Keratinocyte (primary cell): ENCODE results near the gene CDC34. TPM values are rescaled to one million over a fixed set of nuclear protein-coding genes. Genes with fewer than 3 reads are reported as not detected.
A peak's percentile ranks its signal among the peaks of the same experiment; 100 is the strongest.

ENCODE experiments used
- DNase-seq: peaks from one replicate; pipeline ENCODE4 v3.0.0-alpha.2; 2011; ENCODE audit warnings: low read depth, missing footprints, low spot score
- FAIRE-seq: peaks from 2 replicates; lab custom pipeline; 2011; peaks lifted over from hg19 to GRCh38; lab: Jason Lieb, UNC
- H2AFZ ChIP-seq: 2 replicates; pipeline ENCODE4 v1.6.0; 2012; ENCODE audit warnings: low read length, control low read depth, inconsistent platforms; ENCODE audit not compliant: control insufficient read depth
- H3K27ac ChIP-seq: 2 replicates; pipeline ENCODE4 v1.5.1; 2011; ENCODE audit warnings: low read length; ENCODE audit not compliant: control insufficient read depth, insufficient read depth
- H3K27me3 ChIP-seq: 3 replicates; pipeline ENCODE4 v1.6.0; 2011; ENCODE audit warnings: low read length; ENCODE audit not compliant: control insufficient read depth, insufficient read depth; ENCODE audit errors: extremely low read depth
- H3K36me3 ChIP-seq, 2 experiments: 2 replicates in 1 of 2; 3 replicates in 1 of 2; pipeline ENCODE4 v1.5.1; 2011; ENCODE audit warnings: low read length in 2 of 2, mild to moderate bottlenecking in 1 of 2; ENCODE audit not compliant: control insufficient read depth in 2 of 2, insufficient read depth in 2 of 2; ENCODE audit errors: extremely low read depth in 1 of 2
- H3K4me1 ChIP-seq: 3 replicates; pipeline ENCODE4 v1.5.1; 2011; ENCODE audit warnings: low read length; ENCODE audit not compliant: control insufficient read depth, insufficient read depth; ENCODE audit errors: extremely low read depth
- H3K4me2 ChIP-seq: 3 replicates; pipeline ENCODE4 v1.6.0; 2011; ENCODE audit warnings: low read depth, low read length; ENCODE audit not compliant: control insufficient read depth, insufficient read depth; ENCODE audit errors: extremely low read depth
- H3K4me3 ChIP-seq, 3 experiments: fragments of 200-600 bp in 1 of 3; sonication (generic) in 1 of 3; 2 replicates in 2 of 3; 3 replicates in 1 of 3; pipeline ENCODE4 v1.5.1; 2011 to 2016; ENCODE audit warnings: low read length in 3 of 3, mild to moderate bottlenecking in 3 of 3, control low read depth in 2 of 3, inconsistent platforms in 1 of 3, low read depth in 1 of 3, mixed read lengths in 1 of 3, mixed run types in 1 of 3, moderate library complexity in 1 of 3; ENCODE audit not compliant: control insufficient read depth in 2 of 3, insufficient read depth in 2 of 3; ENCODE audit errors: extremely low read depth in 1 of 3
- H3K79me2 ChIP-seq: 2 replicates; pipeline ENCODE4 v1.6.0; 2012; ENCODE audit warnings: low read length; ENCODE audit not compliant: control insufficient read depth, insufficient read depth
- H3K9ac ChIP-seq: 3 replicates; pipeline ENCODE4 v1.6.0; 2011; ENCODE audit warnings: low read length; ENCODE audit not compliant: control insufficient read depth, insufficient read depth; ENCODE audit errors: extremely low read depth
- H3K9me1 ChIP-seq: 3 replicates; pipeline ENCODE4 v1.6.0; 2011; ENCODE audit warnings: low read length; ENCODE audit not compliant: control insufficient read depth, insufficient read depth; ENCODE audit errors: extremely low read depth
- H3K9me3 ChIP-seq: 2 replicates; pipeline ENCODE4 v1.5.1; 2012; ENCODE audit warnings: low read depth, low read length; ENCODE audit not compliant: control insufficient read depth
- H4K20me1 ChIP-seq: 3 replicates; pipeline ENCODE4 v1.6.0; 2011; ENCODE audit warnings: low read length; ENCODE audit not compliant: control insufficient read depth, insufficient read depth; ENCODE audit errors: extremely low read depth
- CTCF ChIP-seq, 3 experiments: IDR thresholded peaks in 1 of 3; conservative IDR thresholded peaks in 1 of 3; optimal IDR thresholded peaks in 1 of 3; 2 replicates in 2 of 3; 3 replicates in 1 of 3; pipeline versions ENCODE3 to v1.5.1; 2011; ENCODE audit warnings: low read length in 3 of 3, mild to moderate bottlenecking in 3 of 3, moderate library complexity in 2 of 3, control low read depth in 1 of 3, inconsistent platforms in 1 of 3; ENCODE audit not compliant: insufficient read depth in 2 of 3; ENCODE audit errors: extremely low read depth in 1 of 3
- EZH2 ChIP-seq: IDR thresholded peaks from one replicate; pipeline ENCODE4 v1.6.1; 2012; ENCODE audit warnings: inconsistent platforms, mild to moderate bottlenecking, low read length, moderate library complexity
- dilution Hi-C: fragments of 300-500 bp; cut with MboI; formaldehyde crosslinking; loops from one replicate; pipeline ENCODE4 v1.7.0; 2020; ENCODE audit warnings: low sequenced_read_pairs; ENCODE audit not compliant: extremely low pct_ligation_motif_present
- polyA plus RNA-seq, 5 experiments: library from polyadenylated mRNA; depleted of rRNA in 3 of 5; stranded (reverse) in 3 of 5; stranded (forward) in 1 of 5; unstranded in 1 of 5; fragments of >200 nt; gene quantifications; 1 replicate in 1 of 5; 2 replicates in 3 of 5; 3 replicates in 1 of 5; pipeline versions ENCODE4 v1.2.1 to v1.2.3, GENCODE V29; 2011 to 2012; ENCODE audit warnings: missing spikeins in 2 of 5, low read depth in 1 of 5, low replicate concordance in 1 of 5

CDC34 gene
- polyA plus RNA-seq, 1 donor (not counting 4 experiments of a cell fraction or from before 2014, with no cell fraction given), result 47.5 TPM

DNA sequence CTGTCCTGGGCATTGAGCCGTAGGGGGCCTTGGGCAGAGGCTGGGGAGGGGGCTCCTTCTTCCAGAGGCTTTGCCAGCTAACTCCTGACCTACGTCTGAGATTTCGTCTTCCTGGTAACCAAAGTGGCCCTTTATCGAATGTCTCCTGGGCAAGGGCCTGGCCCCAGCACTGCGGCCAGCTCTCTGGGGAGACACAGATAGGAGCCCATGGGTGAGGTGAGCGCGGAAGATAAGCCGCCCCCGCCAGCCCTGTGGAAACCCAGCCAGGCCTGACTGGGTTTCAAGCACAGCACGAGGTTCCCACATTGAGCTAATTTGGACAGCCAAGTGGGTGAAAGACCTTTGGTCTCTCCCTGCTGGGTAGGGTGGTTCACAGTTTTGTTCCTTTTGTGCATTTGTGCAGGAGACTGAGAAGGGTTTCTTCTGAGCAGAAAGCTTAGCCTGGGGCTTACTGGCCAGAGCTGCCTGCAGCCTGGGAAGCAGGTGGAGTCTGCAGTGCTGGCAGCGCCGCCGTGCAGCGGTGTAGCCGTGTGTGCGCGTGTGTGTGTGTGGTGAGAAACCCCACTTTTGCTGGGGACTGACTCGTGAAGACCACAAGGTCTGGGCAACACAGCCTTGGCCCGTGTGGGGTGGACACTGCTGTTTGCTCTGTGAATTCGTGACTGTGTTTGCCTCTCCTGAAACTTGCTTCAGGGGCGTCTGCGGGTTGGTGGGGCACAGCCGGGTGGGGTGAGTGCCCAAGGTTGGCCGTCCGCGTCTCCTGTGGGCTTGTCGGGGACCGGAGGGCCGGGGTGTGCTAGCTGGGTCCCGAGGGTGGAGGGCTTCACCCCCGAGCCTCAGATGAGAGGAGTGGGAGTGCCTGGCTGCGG, 43.3 kb downstream of the CDC34 start:
- peaks cover 40% of the 10 kb centered on the region for H3K4me1 ChIP-seq
- H3K4me2 ChIP-seq, result peak overlapping the region; percentile 72
- H3K27ac ChIP-seq, result peak overlapping the region; percentile 59
- FAIRE-seq, result peak; percentile 5
- peaks cover 72% of the 10 kb centered on the region for H3K79me2 ChIP-seq
- peaks cover 4 to 17% of the 10 kb centered on the region in 2 experiments for H3K36me3 ChIP-seq
- dilution Hi-C loops, result no loop called here
- peak overlapping the region; percentile 74 for H3K9ac ChIP-seq
- H4K20me1 ChIP-seq, result peaks cover 46% of the 10 kb centered on the region
- peak overlapping the region; percentile 45 to 74 (median 61) for H3K4me3 ChIP-seq
- TF ChIP-seq EZH2 (no peak), CTCF (optimal IDR thresholded peaks at IDR 0.05 in 1 of 3, IDR thresholded peaks at IDR 0.05 in 1 of 3, conservative IDR thresholded peaks at IDR 0.05 in 1 of 3; ENCODE audit: extremely low read depth in 1 of 3, insufficient read depth in 2 of 3, low read length in 3 of 3) (peak in 1 of 3 experiments; percentile 5)
- no peaks in the 10 kb centered on the region for H3K9me3 ChIP-seq
- H2AFZ ChIP-seq, result no peak overlapping the region
- H3K27me3 ChIP-seq, result no peaks in the 10 kb centered on the region
- no peaks in the 10 kb centered on the region for H3K9me1 ChIP-seq
- no peak for DNase-seq

- H3K36me3 ChIP-seq, result peaks cover 8 to 23% of the 10 kb centered on the region in 2 experiments
- H3K27ac ChIP-seq, result peak overlapping the region; percentile 64
- TF ChIP-seq EZH2 (no peak), CTCF (optimal IDR thresholded peaks at IDR 0.05 in 1 of 3, IDR thresholded peaks at IDR 0.05 in 1 of 3, conservative IDR thresholded peaks at IDR 0.05 in 1 of 3; ENCODE audit: extremely low read depth in 1 of 3, insufficient read depth in 2 of 3, low read length in 3 of 3) (no peak)
- H3K4me3 ChIP-seq, result peak overlapping the region; percentile 45 to 74 (median 64)
- H3K4me1 ChIP-seq, result peaks cover 40% of the 10 kb centered on the region
- DNase-seq, result peak; percentile 70
- H3K9me3 ChIP-seq, result no peaks in the 10 kb centered on the region
- peak overlapping the region; percentile 74 for H3K9ac ChIP-seq
- H3K4me2 ChIP-seq, result peak overlapping the region; percentile 82
- H4K20me1 ChIP-seq, result peaks cover 51% of the 10 kb centered on the region
- FAIRE-seq, result peak; percentile 92
- dilution Hi-C loops, result no loop called here
- H3K9me1 ChIP-seq, result no peaks in the 10 kb centered on the region
- H3K79me2 ChIP-seq, result peaks cover 80% of the 10 kb centered on the region
- no peaks in the 10 kb centered on the region for H3K27me3 ChIP-seq
- H2AFZ ChIP-seq, result no peak overlapping the region
Measured at GRCh38 chr19:575527-576506, 44.3 kb downstream of the CDC34 start.
